Muscle of back (tissue), 13 donors: ENCODE measurements around the gene EXOC4. TPM values are rescaled to one million over a fixed set of nuclear protein-coding genes. Genes with fewer than 3 reads are reported as not detected.
"Not testable (repeated sequence)": the region's sequence is repeated elsewhere in the genome, so short reads cannot be mapped to it uniquely, and the experiment has no call there.

Experiments
- DNase-seq, 3 donors: peaks; one replicate each; pipeline versions ENCODE4 v3.0.0 to v3.0.0-alpha.2; 2013
- long read RNA-seq, 9 donors: transcript quantifications; one replicate each; lab custom pipeline, GENCODE V29; 2026
- polyA plus RNA-seq, 10 donors: library from polyadenylated mRNA; unstranded; fragments of 120-200 nt; gene quantifications; one replicate each; pipeline ENCODE4 v1.2.1, GENCODE V29; 2013; ENCODE audit not compliant: insufficient read length in 10 of 10

The EXOC4 gene
- polyA plus RNA-seq = 10 to 100 TPM; 42.2 to 74.5 (median 57.6) TPM
- long read RNA-seq, donor 1, full-length matches to known transcripts = 3 of 3 reads
- long read RNA-seq, donor 1, partial matches to known transcripts = 0 of 3 reads
- long read RNA-seq, donor 1, other reads (novel, unspliced or antisense) = 0 of 3 reads
- long read RNA-seq, donor 2, full-length matches to known transcripts = 4 of 19 reads
- long read RNA-seq, donor 2, partial matches to known transcripts = 15 of 19 reads
- long read RNA-seq, donor 2, other reads (novel, unspliced or antisense) = 0 of 19 reads
- long read RNA-seq, donor 3 = 0 reads
- long read RNA-seq, donor 4 = 0 reads
- long read RNA-seq, donor 5, full-length matches to known transcripts = 3 of 3 reads
- long read RNA-seq, donor 5, partial matches to known transcripts = 0 of 3 reads
- long read RNA-seq, donor 5, other reads (novel, unspliced or antisense) = 0 of 3 reads
- long read RNA-seq, donor 6, full-length matches to known transcripts = 3 of 3 reads
- long read RNA-seq, donor 6, partial matches to known transcripts = 0 of 3 reads
- long read RNA-seq, donor 6, other reads (novel, unspliced or antisense) = 0 of 3 reads
- long read RNA-seq, donor 7, full-length matches to known transcripts = 3 of 8 reads
- long read RNA-seq, donor 7, partial matches to known transcripts = 5 of 8 reads
- long read RNA-seq, donor 7, other reads (novel, unspliced or antisense) = 0 of 8 reads
- long read RNA-seq, donor 8, full-length matches to known transcripts = 2 of 2 reads
- long read RNA-seq, donor 8, partial matches to known transcripts = 0 of 2 reads
- long read RNA-seq, donor 8, other reads (novel, unspliced or antisense) = 0 of 2 reads
- long read RNA-seq, donor 9 = 0 reads

GRCh38 chr7:133252858-133253518 lies at the start of gene EXOC4:
Gene EXOC4, plus strand, starts transcription at chr7:133253078.
- DNase-seq = peak; percentile 98 to 99 (median 99)

GRCh38 chr7:133203490-133203889 lies 49.4 kb upstream of the EXOC4 start:
- no peak for DNase-seq

GRCh38 chr7:133207687-133208086 lies 45.2 kb upstream of the EXOC4 start:
- no peak for DNase-seq

GRCh38 chr7:133210817-133211216 lies 42.1 kb upstream of the EXOC4 start:
- not testable (repeated sequence) for DNase-seq

- DNase-seq = not testable (repeated sequence)
Observed at GRCh38 chr7:133213772-133214171, 39.1 kb upstream of the EXOC4 start.

GRCh38 chr7:133217773-133218172 lies 35.1 kb upstream of the EXOC4 start:
- no peak for DNase-seq

GRCh38 chr7:133230591-133231194 lies 22.2 kb upstream of the EXOC4 start:
- peak in 2 of 3 donors; percentile 22 to 30 for DNase-seq

GRCh38 chr7:133233142-133233541 lies 19.7 kb upstream of the EXOC4 start:
- no peak for DNase-seq

GRCh38 chr7:133234961-133235875 lies 17.7 kb upstream of the EXOC4 start:
- peak in 2 of 3 donors; percentile 22 to 43 for DNase-seq

GRCh38 chr7:133237545-133237944 lies 15.3 kb upstream of the EXOC4 start:
- DNase-seq = no peak

GRCh38 chr7:133240302-133240701 lies 12.6 kb upstream of the EXOC4 start:
- no peak for DNase-seq

GRCh38 chr7:133246558-133246957 lies 6.3 kb upstream of the EXOC4 start:
- no peak for DNase-seq

- no peak for DNase-seq
Observed at GRCh38 chr7:133248901-133249300, 4.0 kb upstream of the EXOC4 start.

GRCh38 chr7:133252506-133252857 lies 396 bp upstream of the EXOC4 start:
- no peak for DNase-seq

GRCh38 chr7:133253519-133253875 lies 619 bp downstream of the EXOC4 start:
- DNase-seq = peak; percentile 11 to 50 (median 13)

GRCh38 chr7:133255486-133255885 lies 2.6 kb downstream of the EXOC4 start:
- no peak for DNase-seq

- no peak for DNase-seq
Observed at GRCh38 chr7:133258174-133258573, 5.3 kb downstream of the EXOC4 start.

GRCh38 chr7:133265821-133266220 lies 12.9 kb downstream of the EXOC4 start:
- DNase-seq = no peak

- no peak for DNase-seq
Observed at GRCh38 chr7:133268355-133268754, 15.5 kb downstream of the EXOC4 start.

- no peak for DNase-seq
Observed at GRCh38 chr7:133272336-133272735, 19.5 kb downstream of the EXOC4 start.

- no peak for DNase-seq
Observed at GRCh38 chr7:133273227-133273626, 20.3 kb downstream of the EXOC4 start.
